CD14-positive monocyte (primary cell): ENCODE data around the gene SNAI3. TPM values are rescaled to one million over a fixed set of nuclear protein-coding genes. Genes with fewer than 3 reads are reported as not detected.
A peak's percentile ranks its signal among the peaks of the same experiment; 100 is the strongest.

Source experiments
- DNase-seq, 3 donors: peaks; one replicate each; pipeline ENCODE4 v3.0.0-alpha.2; 2011 to 2022
- H2AFZ ChIP-seq: 2 replicates; pipeline ENCODE4 v1.6.0; 2012; ENCODE audit warnings: mild to moderate bottlenecking, low read depth, low read length, inconsistent platforms; ENCODE audit not compliant: insufficient read depth, poor library complexity, severe bottlenecking
- H3K27ac ChIP-seq, 2 donors: 1 replicate in 1 of 2; 2 replicates in 1 of 2; pipeline ENCODE4 v1.5.1; 2012 to 2013; ENCODE audit warnings: low read length in 2 of 2, control low read depth in 1 of 2, inconsistent platforms in 1 of 2, low read depth in 1 of 2, mild to moderate bottlenecking in 1 of 2
- H3K27me3 ChIP-seq, 2 donors: one replicate each; pipeline versions ENCODE4 v1.6.0 to v1.6.1; 2011 to 2013; ENCODE audit warnings: low read length in 2 of 2; ENCODE audit not compliant: control insufficient read depth in 2 of 2, insufficient read depth in 2 of 2
- H3K36me3 ChIP-seq, 2 donors: replicated peaks in 1 of 2; 1 replicate in 1 of 2; 2 replicates in 1 of 2; pipeline versions ENCODE4 v1.5.1 to v1.6.1; 2012 to 2013; ENCODE audit warnings: low read length in 2 of 2, control low read depth in 1 of 2, inconsistent platforms in 1 of 2, mild to moderate bottlenecking in 1 of 2; ENCODE audit not compliant: insufficient read depth in 2 of 2, control insufficient read depth in 1 of 2
- H3K4me1 ChIP-seq, 2 donors: 1 replicate in 1 of 2; 2 replicates in 1 of 2; pipeline versions ENCODE4 v1.5.1 to v1.6.1; 2012 to 2013; ENCODE audit warnings: low read length in 2 of 2, control low read depth in 1 of 2, inconsistent platforms in 1 of 2, mild to moderate bottlenecking in 1 of 2, moderate library complexity in 1 of 2; ENCODE audit not compliant: insufficient read depth in 2 of 2, control insufficient read depth in 1 of 2
- H3K4me2 ChIP-seq: replicated peaks from 2 replicates; pipeline ENCODE3; 2012; ENCODE audit warnings: low read length, moderate library complexity, mild to moderate bottlenecking; ENCODE audit not compliant: poor library complexity, severe bottlenecking; ENCODE audit errors: extremely low read depth
- H3K4me3 ChIP-seq, 3 experiments: fragments of 200-600 bp in 1 of 3; sonication (generic) in 1 of 3; replicated peaks in 1 of 3; 1 replicate in 2 of 3; 2 replicates in 1 of 3; pipeline ENCODE4 v1.5.1; 2011 to 2013; ENCODE audit warnings: low read length in 3 of 3, mild to moderate bottlenecking in 3 of 3, control low read depth in 2 of 3, low read depth in 2 of 3, inconsistent platforms in 1 of 3, moderate library complexity in 1 of 3
- H3K79me2 ChIP-seq: 2 replicates; pipeline ENCODE4 v1.6.0; 2012; ENCODE audit warnings: mild to moderate bottlenecking, control low read depth, inconsistent platforms, low read length, moderate library complexity; ENCODE audit not compliant: insufficient read depth
- H3K9ac ChIP-seq: 2 replicates; pipeline ENCODE4 v1.6.0; 2017; ENCODE audit warnings: low read length, mild to moderate bottlenecking; ENCODE audit not compliant: insufficient read depth, poor library complexity, severe bottlenecking
- H3K9me3 ChIP-seq, 2 donors: replicated peaks in 1 of 2; 1 replicate in 1 of 2; 2 replicates in 1 of 2; pipeline versions ENCODE4 v1.5.1 to v1.6.1; 2012 to 2013; ENCODE audit warnings: low read length in 2 of 2, control low read depth in 1 of 2; ENCODE audit not compliant: control insufficient read depth in 1 of 2, insufficient read depth in 1 of 2
- H4K20me1 ChIP-seq: 2 replicates; pipeline ENCODE4 v1.6.0; 2012; ENCODE audit warnings: mild to moderate bottlenecking, low read length, control low read depth, moderate library complexity; ENCODE audit not compliant: insufficient read depth
- H3K27ac Mint-ChIP-seq, 7 donors: one replicate each; pipeline ENCODE4 v1.8.0; 2020; ENCODE audit warnings: mild to moderate bottlenecking in 7 of 7, mixed read lengths in 7 of 7, moderate library complexity in 6 of 7, inconsistent platforms in 2 of 7
- H3K27me3 Mint-ChIP-seq, 3 donors: one replicate each; pipeline ENCODE4 v1.8.0; 2021 to 2022; ENCODE audit warnings: low read depth in 3 of 3, mild to moderate bottlenecking in 3 of 3, mixed read lengths in 3 of 3, moderate library complexity in 3 of 3, inconsistent platforms in 1 of 3
- H3K36me3 Mint-ChIP-seq, 2 donors: one replicate each; pipeline ENCODE4 v1.8.0; 2020; ENCODE audit warnings: mixed read lengths in 2 of 2, inconsistent platforms in 1 of 2, mild to moderate bottlenecking in 1 of 2
- H3K4me1 Mint-ChIP-seq: one replicate; pipeline ENCODE4 v1.8.0; 2020; ENCODE audit warnings: mild to moderate bottlenecking, mixed read lengths
- H3K4me3 Mint-ChIP-seq, 2 donors: one replicate each; pipeline ENCODE4 v1.8.0; 2020; ENCODE audit warnings: mild to moderate bottlenecking in 2 of 2, mixed read lengths in 2 of 2, moderate library complexity in 1 of 2
- H3K9me3 Mint-ChIP-seq, 7 donors: one replicate each; pipeline ENCODE4 v1.8.0; 2020 to 2022; ENCODE audit warnings: mixed read lengths in 7 of 7, mild to moderate bottlenecking in 6 of 7, moderate library complexity in 6 of 7, inconsistent platforms in 2 of 7
- WGBS: methylation state at CpG from one replicate; pipeline ENCODE4 v1.1.5; 2013; ENCODE audit warnings: missing lambda C conversion rate; ENCODE audit not compliant: insufficient coverage; 5-methylcytosine and 5-hydroxymethylcytosine counted together
- intact Hi-C, 2 donors: fragments of 100-400 bp; cut with micrococcal nuclease; formaldehyde crosslinking; loops; one replicate each; pipeline versions ENCODE4 v1.15.0 to v1.15.1; 2023
- polyA plus RNA-seq, 3 donors: library from polyadenylated mRNA; depleted of rRNA in 1 of 3; unstranded in 2 of 3; stranded (reverse) in 1 of 3; fragments of 300-500 nt in 2 of 3; fragments of >200 nt in 1 of 3; fragmentation: Illumina TruSeq in 2 of 3; gene quantifications; 1 replicate in 2 of 3; 2 replicates in 1 of 3; pipeline ENCODE4 v1.2.3, GENCODE V29; 2012 to 2021
- TF ChIP-seq, protein P1 (sequence below): fragments of 200-600 bp; IDR thresholded peaks from one replicate; pipeline ENCODE4 v1.8.0; 2022; ENCODE audit warnings: antibody characterized with exemption, mild to moderate bottlenecking

The SNAI3 gene
- polyA plus RNA-seq, 3 donors, result 4.2 to 6.4 (median 5.3) TPM

- Mint-ChIP-seq H3K36me3 (peaks cover 7 to 12% of the 10 kb centered on the region in 2 donors), H3K4me1 (peaks cover 38% of the 10 kb centered on the region), H3K9me3 (peaks cover 0 to 15% (median 8%) of the 10 kb centered on the region in 7 donors), H3K4me3 (peak within 1 kb of the TSS in 1 of 2 donors; percentile 78), H3K27ac (no peak within 1 kb of the TSS), H3K27me3 (peaks cover 48 to 77% (median 55%) of the 10 kb centered on the region in 3 donors)
- Histone ChIP-seq H3K4me3 (no peak within 1 kb of the TSS), H3K27me3 (peaks cover 21 to 59% of the 10 kb centered on the region in 2 donors), H3K4me2 (no peak within 1 kb of the TSS), H4K20me1 (peaks cover 67% of the 10 kb centered on the region), H3K9ac (no peak within 1 kb of the TSS), H3K79me2 (no peaks in the 10 kb centered on the region), H2AFZ (no peak within 1 kb of the TSS), H3K27ac (no peak within 1 kb of the TSS), H3K4me1 (peaks cover 24 to 31% of the 10 kb centered on the region in 2 donors), H3K36me3 (peaks cover 5 to 8% of the 10 kb centered on the region in 2 donors), H3K9me3 (peaks cover 0 to 5% of the 10 kb centered on the region in 2 donors)
- no peak for DNase-seq
- TF ChIP-seq, protein P1, sequence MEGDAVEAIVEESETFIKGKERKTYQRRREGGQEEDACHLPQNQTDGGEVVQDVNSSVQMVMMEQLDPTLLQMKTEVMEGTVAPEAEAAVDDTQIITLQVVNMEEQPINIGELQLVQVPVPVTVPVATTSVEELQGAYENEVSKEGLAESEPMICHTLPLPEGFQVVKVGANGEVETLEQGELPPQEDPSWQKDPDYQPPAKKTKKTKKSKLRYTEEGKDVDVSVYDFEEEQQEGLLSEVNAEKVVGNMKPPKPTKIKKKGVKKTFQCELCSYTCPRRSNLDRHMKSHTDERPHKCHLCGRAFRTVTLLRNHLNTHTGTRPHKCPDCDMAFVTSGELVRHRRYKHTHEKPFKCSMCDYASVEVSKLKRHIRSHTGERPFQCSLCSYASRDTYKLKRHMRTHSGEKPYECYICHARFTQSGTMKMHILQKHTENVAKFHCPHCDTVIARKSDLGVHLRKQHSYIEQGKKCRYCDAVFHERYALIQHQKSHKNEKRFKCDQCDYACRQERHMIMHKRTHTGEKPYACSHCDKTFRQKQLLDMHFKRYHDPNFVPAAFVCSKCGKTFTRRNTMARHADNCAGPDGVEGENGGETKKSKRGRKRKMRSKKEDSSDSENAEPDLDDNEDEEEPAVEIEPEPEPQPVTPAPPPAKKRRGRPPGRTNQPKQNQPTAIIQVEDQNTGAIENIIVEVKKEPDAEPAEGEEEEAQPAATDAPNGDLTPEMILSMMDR, result no peak
- intact Hi-C loops, result loop anchor here in 1 of 2 donors (10.0 kb wide), 1 partner anchor 46 kb away; the partner anchor contains the start of gene SNAI3
- 29% methylated on average over 20 of the region's 27 CpGs for WGBS
Measured at GRCh38 chr16:88638323-88639230, 47.7 kb downstream of the SNAI3 start, which contains the start of gene IL17C. IL17C (plus strand) TSS chr16:88638572; CDS start chr16:88638642, 70 bp downstream.

- no peaks in the 10 kb centered on the region for H3K79me2 ChIP-seq
- 62% methylated on average over 7 of the region's 23 CpGs for WGBS
- TF ChIP-seq, protein P1, result no peak
- Mint-ChIP-seq H3K27me3 (peaks cover 48 to 77% (median 55%) of the 10 kb centered on the region in 3 donors), H3K9me3 (peaks cover 0 to 14% (median 8%) of the 10 kb centered on the region in 7 donors), H3K36me3 (peaks cover 8 to 18% of the 10 kb centered on the region in 2 donors), H3K27ac (peak overlapping the region in 1 of 7 donors; percentile 55), H3K4me3 (peak overlapping the region in 1 of 2 donors; percentile 78), H3K4me1 (peaks cover 32% of the 10 kb centered on the region)
- peaks cover 25 to 27% of the 10 kb centered on the region in 2 donors for H3K4me1 ChIP-seq
- H3K4me2 ChIP-seq, result no peak overlapping the region
- no peak overlapping the region for H2AFZ ChIP-seq
- H3K9ac ChIP-seq, result no peak overlapping the region
- peaks cover 21 to 59% of the 10 kb centered on the region in 2 donors for H3K27me3 ChIP-seq
- H4K20me1 ChIP-seq, result peaks cover 53% of the 10 kb centered on the region
- H3K4me3 ChIP-seq, result no peak overlapping the region
- peaks cover 9 to 10% of the 10 kb centered on the region in 2 donors for H3K36me3 ChIP-seq
- H3K27ac ChIP-seq, result no peak overlapping the region
- H3K9me3 ChIP-seq, result peaks cover 0 to 5% of the 10 kb centered on the region in 2 donors
- intact Hi-C loops, result loop anchor here in 1 of 2 donors (10.0 kb wide), 1 partner anchor 48 kb away; the partner anchor contains the start of gene SNAI3
- no peak for DNase-seq
Measured at GRCh38 chr16:88636488-88637265, 49.6 kb downstream of the SNAI3 start.
